HFFc6 (cell line): ENCODE results near the gene TTLL3. TPM values are rescaled to one million over a fixed set of nuclear protein-coding genes. Genes with fewer than 3 reads are reported as not detected.

ENCODE experiments used
- DNase-seq: peaks from one replicate; pipeline ENCODE4 v3.0.0-alpha.2; 2018
- H3K27ac Mint-ChIP-seq: 2 replicates; pipeline ENCODE4 v1.8.0; 2020; ENCODE audit warnings: mild to moderate bottlenecking, mixed read lengths
- H3K27me3 Mint-ChIP-seq: 2 replicates; pipeline ENCODE4 v1.8.0; 2021; ENCODE audit warnings: mild to moderate bottlenecking, moderate library complexity, mixed read lengths; ENCODE audit not compliant: insufficient read depth
- H3K36me3 Mint-ChIP-seq: 2 replicates; pipeline ENCODE4 v1.8.0; 2021; ENCODE audit warnings: low read depth, mixed read lengths
- H3K4me1 Mint-ChIP-seq: 2 replicates; pipeline ENCODE4 v1.8.0; 2020; ENCODE audit warnings: low read depth, mixed read lengths
- H3K4me3 Mint-ChIP-seq: 2 replicates; pipeline ENCODE4 v1.8.0; 2020; ENCODE audit warnings: mild to moderate bottlenecking, moderate library complexity, mixed read lengths
- H3K9me3 Mint-ChIP-seq: 2 replicates; pipeline ENCODE4 v1.8.0; 2020; ENCODE audit warnings: mild to moderate bottlenecking, mixed read lengths
- CTCF ChIP-seq: fragments of 200-600 bp; sonication (generic); IDR thresholded peaks from 2 replicates; pipeline ENCODE4 v1.5.0; 2021; ENCODE audit warnings: antibody characterized with exemption, mild to moderate bottlenecking
- total RNA-seq, 6 experiments: library from RNA; stranded (reverse); fragmentation: NEBNext Ultra II Directional; extraction: Animal tissue kit (Norgen Biotek cat#: 25700); gene quantifications; 2 replicates in 1 of 6; 3 replicates in 5 of 6; pipeline ENCODE4 v1.2.3, GENCODE V29; 2021

Gene TTLL3
- total RNA-seq, 6 experiments from 2014 or later, result 14.1 to 20.5 (median 16.0) TPM

- TF ChIP-seq CTCF, result no peak
- no peak overlapping the region for H3K4me3 Mint-ChIP-seq
- H3K4me1 Mint-ChIP-seq, result peaks cover 3% of the 10 kb centered on the region
- H3K36me3 Mint-ChIP-seq, result no peaks in the 10 kb centered on the region
- H3K27ac Mint-ChIP-seq, result no peak overlapping the region
- H3K27me3 Mint-ChIP-seq, result peaks cover 3% of the 10 kb centered on the region; the same call in 1 of the 2 replicates
- no peak for DNase-seq
- no peaks in the 10 kb centered on the region for H3K9me3 Mint-ChIP-seq
Measured at GRCh38 chr3:9878700-9879099, 68.6 kb downstream of the TTLL3 start.

- peaks cover 16% of the 10 kb centered on the region for H3K4me1 Mint-ChIP-seq
- no peaks in the 10 kb centered on the region for H3K36me3 Mint-ChIP-seq
- no peak for TF ChIP-seq CTCF
- no peak within 1 kb of the TSS for H3K4me3 Mint-ChIP-seq
- peaks cover 3% of the 10 kb centered on the region; the same call in 1 of the 2 replicates for H3K27me3 Mint-ChIP-seq
- no peaks in the 10 kb centered on the region for H3K9me3 Mint-ChIP-seq
- DNase-seq, result no peak
- no peak within 1 kb of the TSS for H3K27ac Mint-ChIP-seq
Measured at GRCh38 chr3:9879830-9880549, 69.9 kb downstream of the TTLL3 start, which contains the start of gene CIDEC. TSS of gene CIDEC (minus strand) at chr3:9880253. CDS start at chr3:9878486, 1,767 bp downstream.

GRCh38 chr3:9881441-9881840 lies 71.4 kb downstream of the TTLL3 start:
- no peak overlapping the region for H3K4me3 Mint-ChIP-seq
- no peak for DNase-seq
- no peak for TF ChIP-seq CTCF
- peaks cover 19% of the 10 kb centered on the region for H3K4me1 Mint-ChIP-seq
- H3K36me3 Mint-ChIP-seq, result no peaks in the 10 kb centered on the region
- 0 out of 2 replicates have a peak, but pooled peaks cover 2% of the 10 kb centered on the region for H3K27me3 Mint-ChIP-seq
- no peaks in the 10 kb centered on the region for H3K9me3 Mint-ChIP-seq
- H3K27ac Mint-ChIP-seq, result no peak overlapping the region

GRCh38 chr3:9883706-9884554 lies 73.9 kb downstream of the TTLL3 start:
- no peaks in the 10 kb centered on the region for H3K36me3 Mint-ChIP-seq
- H3K4me1 Mint-ChIP-seq, result peaks cover 28% of the 10 kb centered on the region
- peak overlapping the region; percentile 75 for H3K4me3 Mint-ChIP-seq
- no peaks in the 10 kb centered on the region for H3K9me3 Mint-ChIP-seq
- DNase-seq, result peak; percentile 65
- no peaks in the 10 kb centered on the region for H3K27me3 Mint-ChIP-seq
- TF ChIP-seq CTCF, result no peak
- peak overlapping the region; percentile 88 for H3K27ac Mint-ChIP-seq

- H3K36me3 Mint-ChIP-seq, result no peaks in the 10 kb centered on the region
- H3K27ac Mint-ChIP-seq, result peak overlapping the region; percentile 88
- peak overlapping the region; percentile 75 for H3K4me3 Mint-ChIP-seq
- TF ChIP-seq CTCF, result peak; percentile 30; the same call in 1 of the 2 replicates
- H3K27me3 Mint-ChIP-seq, result no peaks in the 10 kb centered on the region
- H3K9me3 Mint-ChIP-seq, result no peaks in the 10 kb centered on the region
- H3K4me1 Mint-ChIP-seq, result peaks cover 36% of the 10 kb centered on the region
- DNase-seq, result peak; percentile 91
Measured at GRCh38 chr3:9884555-9885165, 74.6 kb downstream of the TTLL3 start.
